Heart left ventricle (tissue), 16 donors: ENCODE data around the gene TRIAP1. TPM values are rescaled to one million over a fixed set of nuclear protein-coding genes. Genes with fewer than 3 reads are reported as not detected.

Experiments used
- ATAC-seq, 4 donors: fragments of 200-7000 bp; cut with Tn5 transposase; one replicate each; pipeline ENCODE4 v1.9.1; 2020 to 2022; ENCODE audit warnings: moderate library complexity in 4 of 4, mild to moderate bottlenecking in 3 of 4, moderate number of reproducible peaks in 1 of 4
- DNase-seq, 5 donors: peaks; one replicate each; pipeline ENCODE4 v3.0.0-alpha.2; 2020
- H3K27ac ChIP-seq, 12 donors: fragments of 200-600 bp; sonication (generic) in 4 of 12; one replicate each; pipeline versions ENCODE4 v1.5.0 to v1.8.0; 2016 to 2022; ENCODE audit warnings: mild to moderate bottlenecking in 2 of 12
- H3K27me3 ChIP-seq, 9 donors: fragments of 200-600 bp; sonication (generic) in 2 of 9; one replicate each; pipeline versions ENCODE4 v1.5.1 to v1.8.0; 2016 to 2022; ENCODE audit warnings: mild to moderate bottlenecking in 3 of 9
- H3K36me3 ChIP-seq, 9 donors: fragments of 200-600 bp; sonication (generic) in 2 of 9; one replicate each; pipeline versions ENCODE4 v1.5.0 to v1.8.0; 2018 to 2022; ENCODE audit warnings: mild to moderate bottlenecking in 2 of 9
- H3K4me1 ChIP-seq, 12 donors: fragments of 200-600 bp; sonication (generic) in 4 of 12; one replicate each; pipeline versions ENCODE4 v1.5.0 to v1.8.0; 2016 to 2022; ENCODE audit warnings: mild to moderate bottlenecking in 3 of 12
- H3K4me3 ChIP-seq, 12 donors: fragments of 200-600 bp; sonication (generic) in 4 of 12; one replicate each; pipeline versions ENCODE4 v1.5.0 to v1.8.0; 2017 to 2022; ENCODE audit warnings: mild to moderate bottlenecking in 9 of 12, moderate library complexity in 4 of 12
- H3K9me3 ChIP-seq, 12 donors: fragments of 200-600 bp; sonication (generic) in 4 of 12; one replicate each; pipeline versions ENCODE4 v1.5.0 to v1.8.0; 2016 to 2022; ENCODE audit warnings: mild to moderate bottlenecking in 1 of 12
- POLR2A ChIP-seq, 2 donors: fragments of 450-650 bp; IDR thresholded peaks; one replicate each; pipeline ENCODE4 v1.6.1; 2017; ENCODE audit warnings: antibody characterized with exemption in 2 of 2, mild to moderate bottlenecking in 2 of 2, moderate library complexity in 2 of 2
- WGBS, 4 donors: extraction: QIAGEN DNeasy Blood & Tissue Kit in 2 of 4; methylation state at CpG; one replicate each; pipeline versions ENCODE4 v1.1.5 to v1.1.7; 2013 to 2018; 5-methylcytosine and 5-hydroxymethylcytosine counted together
- intact Hi-C, 10 donors: fragments of 100-400 bp; cut with DNase I; formaldehyde crosslinking; loops; one replicate each; pipeline versions ENCODE4 v1.11.1 to v1.14.2; 2022
- polyA plus RNA-seq, 2 donors: library from polyadenylated mRNA; stranded (reverse); fragments of 200-250 nt; gene quantifications; one replicate each; pipeline ENCODE4 v1.2.3, GENCODE V29; 2013
- total RNA-seq, 9 donors: library from RNA; depleted of rRNA in 2 of 9; stranded (reverse); fragments of >200 nt in 2 of 9; fragmentation: NEBNext Ultra II Directional in 3 of 9; extraction: Animal tissue kit (Norgen Biotek cat#: 25700) in 3 of 9; gene quantifications; one replicate each; pipeline versions ENCODE4 v1.1.0 to v1.2.4, GENCODE V29; 2016 to 2023
- TF ChIP-seq, protein P1 (sequence below), 12 donors: fragments of 200-600 bp; sonication (generic) in 4 of 12; IDR thresholded peaks; one replicate each; pipeline versions ENCODE4 v1.5.0 to v1.8.0; 2018 to 2022; ENCODE audit warnings: antibody characterized with exemption in 12 of 12, mild to moderate bottlenecking in 5 of 12
- donor health status: ischemic (EF 13 %, LVEDD 7.1; RV severe dilation, severe dysfunction).
- donor health status: healthy with polysubstance abuse.
- donor health status: DM: no; HTN: yes; CAD: no.
- donor health status: DM: no; HTN: no; CAD: no.
- donor health status: ischemic (EF 25% LVEDD 6.9; RV normal size, moderate dysfunction).
- donor health status: ischemic (EF 25% LVEDD 5.7; RV mildly dilated, moderate dysfunction).
- donor health status: healthy.
- donor health status: DM: yes; HTN: yes; CAD: no.
- donor health status: ischemic (EF 35%, LVEDD 5.7; RV mildly dilated, moderate dysfunction).
- donor health status: nonischemic (EF 11% LVEDD 7.7; RV severe dilation, severe dysfunction).
- donor health status: DM: yes; HTN: yes; CAD: no.
- donor health status: PGD.
- donor health status: ischemic (EF 29% LVEDD 5.4; RV normal size, mild dysfunction).
- donor health status: nonischemic (EF 23%, LVEDD 6.1; RV moderate dilation, normal function).

Gene TRIAP1
- total and polyA plus RNA-seq, 11 donors, result 6.4 to 34.9 (median 15.1) TPM

DNA sequence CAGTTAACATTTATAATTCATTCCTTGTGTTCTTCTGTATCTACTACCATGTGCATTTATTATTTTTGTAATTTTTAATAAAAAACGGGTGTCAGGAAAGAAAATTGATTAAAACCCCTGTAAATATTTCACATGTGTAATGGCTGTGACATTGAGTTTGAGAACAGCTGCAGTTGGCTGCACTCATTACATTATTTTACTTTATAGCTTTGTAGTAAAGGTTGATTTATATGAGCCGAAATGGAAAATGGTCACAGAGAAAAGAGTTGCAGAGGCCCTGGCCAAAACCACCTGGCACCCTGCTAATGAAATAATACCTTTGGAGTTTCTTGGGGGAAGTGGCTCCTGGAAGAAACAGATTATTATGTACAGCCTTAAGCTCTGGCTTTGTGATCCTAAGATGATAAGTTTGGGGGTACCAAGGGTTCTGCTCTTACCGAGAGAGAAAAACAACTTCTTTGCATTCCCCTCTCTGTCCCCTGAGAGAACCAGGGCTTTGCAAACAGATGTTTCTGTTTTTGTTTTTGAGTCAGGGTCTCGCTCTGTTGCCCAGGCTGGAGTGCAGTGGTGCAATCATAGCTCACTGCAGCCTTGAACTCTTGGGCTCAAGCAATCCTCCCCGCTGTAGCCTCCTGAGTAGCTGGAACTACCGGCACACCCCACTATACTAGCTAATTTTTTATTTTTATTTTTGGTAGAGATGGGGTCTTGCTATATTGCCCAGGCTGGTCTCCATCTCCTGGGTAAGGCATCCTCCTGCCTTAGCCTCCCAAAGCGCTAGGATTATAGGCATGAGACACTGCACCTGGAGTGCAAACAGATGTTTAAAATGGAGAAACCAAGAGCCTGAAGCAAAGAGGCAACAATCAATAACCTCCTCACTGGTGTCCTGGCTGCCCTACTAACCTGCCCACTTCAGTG lies 40.0 kb upstream of the TRIAP1 start:
- ATAC-seq, result no peak
- H3K4me3 ChIP-seq, result no peak overlapping the region
- no peaks in the 10 kb centered on the region for H3K27me3 ChIP-seq
- H3K27ac ChIP-seq, result no peak overlapping the region
- TF ChIP-seq, protein P1, sequence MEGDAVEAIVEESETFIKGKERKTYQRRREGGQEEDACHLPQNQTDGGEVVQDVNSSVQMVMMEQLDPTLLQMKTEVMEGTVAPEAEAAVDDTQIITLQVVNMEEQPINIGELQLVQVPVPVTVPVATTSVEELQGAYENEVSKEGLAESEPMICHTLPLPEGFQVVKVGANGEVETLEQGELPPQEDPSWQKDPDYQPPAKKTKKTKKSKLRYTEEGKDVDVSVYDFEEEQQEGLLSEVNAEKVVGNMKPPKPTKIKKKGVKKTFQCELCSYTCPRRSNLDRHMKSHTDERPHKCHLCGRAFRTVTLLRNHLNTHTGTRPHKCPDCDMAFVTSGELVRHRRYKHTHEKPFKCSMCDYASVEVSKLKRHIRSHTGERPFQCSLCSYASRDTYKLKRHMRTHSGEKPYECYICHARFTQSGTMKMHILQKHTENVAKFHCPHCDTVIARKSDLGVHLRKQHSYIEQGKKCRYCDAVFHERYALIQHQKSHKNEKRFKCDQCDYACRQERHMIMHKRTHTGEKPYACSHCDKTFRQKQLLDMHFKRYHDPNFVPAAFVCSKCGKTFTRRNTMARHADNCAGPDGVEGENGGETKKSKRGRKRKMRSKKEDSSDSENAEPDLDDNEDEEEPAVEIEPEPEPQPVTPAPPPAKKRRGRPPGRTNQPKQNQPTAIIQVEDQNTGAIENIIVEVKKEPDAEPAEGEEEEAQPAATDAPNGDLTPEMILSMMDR (IDR thresholded peaks at IDR 0.05), result no peak
- no peak for TF ChIP-seq POLR2A (IDR thresholded peaks at IDR 0.05)
- 88 to 93% (median 92%) methylated on average over 7 of the region's 7 CpGs for WGBS, 4 donors
- intact Hi-C loops, result no loop called here
- DNase-seq, result no peak
- peaks cover 0 to 10% (median 2%) of the 10 kb centered on the region in 9 donors for H3K36me3 ChIP-seq
- H3K9me3 ChIP-seq, result no peaks in the 10 kb centered on the region
- H3K4me1 ChIP-seq, result peaks cover 0 to 6% (median 0%) of the 10 kb centered on the region in 12 donors

DNA sequence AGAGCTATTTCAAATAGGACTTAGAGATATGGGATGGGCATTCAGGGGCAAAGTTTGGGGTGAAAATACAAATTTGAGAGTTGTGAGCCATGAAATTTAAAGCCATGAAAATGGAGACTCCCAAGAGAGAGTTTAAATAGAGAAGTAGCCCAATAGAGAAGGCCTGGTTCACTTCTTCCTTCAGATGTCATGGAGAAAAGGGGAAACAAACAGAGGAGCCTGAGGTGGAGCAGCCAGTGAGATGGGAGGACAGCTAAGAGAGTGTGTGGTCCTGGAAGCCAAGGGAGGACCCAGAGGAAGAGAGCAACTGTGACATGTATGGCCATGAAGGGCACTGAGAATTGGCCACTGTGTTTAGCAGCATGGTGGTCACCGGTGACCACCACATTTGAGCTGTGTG lies 37.4 kb upstream of the TRIAP1 start:
- ATAC-seq (no peak), DNase-seq (no peak)
- H3K27me3 ChIP-seq, result no peaks in the 10 kb centered on the region
- peaks cover 0 to 7% (median 0%) of the 10 kb centered on the region in 9 donors for H3K36me3 ChIP-seq
- intact Hi-C loops, result no loop called here
- no peaks in the 10 kb centered on the region for H3K9me3 ChIP-seq
- H3K4me1 ChIP-seq, result peaks cover 0 to 6% (median 0%) of the 10 kb centered on the region in 12 donors
- no peak for TF ChIP-seq POLR2A (IDR thresholded peaks at IDR 0.05)
- TF ChIP-seq, protein P1 (IDR thresholded peaks at IDR 0.05), result no peak
- H3K4me3 ChIP-seq, result no peak overlapping the region
- WGBS, 4 donors, result 92 to 100% (median 98%) methylated on average over 1 of the region's 1 CpG
- no peak overlapping the region for H3K27ac ChIP-seq

- Histone ChIP-seq H3K4me3 (no peak overlapping the region), H3K9me3 (no peaks in the 10 kb centered on the region), H3K27me3 (no peaks in the 10 kb centered on the region), H3K27ac (peak overlapping the region in 1 of 12 donors; percentile 38), H3K36me3 (peaks cover 0 to 7% (median 0%) of the 10 kb centered on the region in 9 donors), H3K4me1 (no peaks in the 10 kb centered on the region)
- DNase-seq (no peak), ATAC-seq (no peak)
- intact Hi-C loops, result no loop called here
- 92 to 96% (median 95%) methylated on average over 9 of the region's 9 CpGs for WGBS, 4 donors
- TF ChIP-seq, protein P1 (IDR thresholded peaks at IDR 0.05), result no peak
- TF ChIP-seq POLR2A (IDR thresholded peaks at IDR 0.05), result no peak
Measured at GRCh38 chr12:120481022-120481767, 35.0 kb upstream of the TRIAP1 start.

- intact Hi-C loops, result no loop called here
- peaks cover 0 to 7% (median 0%) of the 10 kb centered on the region in 9 donors for H3K36me3 ChIP-seq
- 69 to 81% (median 74%) methylated on average over 1 of the region's 1 CpG for WGBS, 4 donors
- TF ChIP-seq POLR2A (IDR thresholded peaks at IDR 0.05), result no peak
- TF ChIP-seq, protein P1 (IDR thresholded peaks at IDR 0.05), result no peak
- peak overlapping the region in 1 of 12 donors; percentile 38 for H3K27ac ChIP-seq
- ATAC-seq, result no peak
- no peak overlapping the region for H3K4me3 ChIP-seq
- H3K4me1 ChIP-seq, result no peaks in the 10 kb centered on the region
- no peaks in the 10 kb centered on the region for H3K9me3 ChIP-seq
- no peak for DNase-seq
- H3K27me3 ChIP-seq, result no peaks in the 10 kb centered on the region
Measured at GRCh38 chr12:120480211-120480610, 34.0 kb upstream of the TRIAP1 start.
